Lung microvascular endothelial cell (primary cell): ENCODE data around the gene C9orf50. TPM values are rescaled to one million over a fixed set of nuclear protein-coding genes. Genes with fewer than 3 reads are reported as not detected.
"Not testable (repeated sequence)": the region's sequence is repeated elsewhere in the genome, so short reads cannot be mapped to it uniquely, and the experiment has no call there.

Experiments
- DNase-seq, 2 donors: peaks; one replicate each; pipeline versions ENCODE4 v3.0.0 to v3.0.0-alpha.2; 2010; ENCODE audit warnings: low read depth in 2 of 2
- total RNA-seq: library from RNA; depleted of rRNA; stranded (reverse); fragments of >200 nt; gene quantifications from 2 replicates; pipeline ENCODE4 v1.2.1, GENCODE V29; 2014

C9orf50 gene
- total RNA-seq, 1 donor from 2014 or later = not detected

DNA sequence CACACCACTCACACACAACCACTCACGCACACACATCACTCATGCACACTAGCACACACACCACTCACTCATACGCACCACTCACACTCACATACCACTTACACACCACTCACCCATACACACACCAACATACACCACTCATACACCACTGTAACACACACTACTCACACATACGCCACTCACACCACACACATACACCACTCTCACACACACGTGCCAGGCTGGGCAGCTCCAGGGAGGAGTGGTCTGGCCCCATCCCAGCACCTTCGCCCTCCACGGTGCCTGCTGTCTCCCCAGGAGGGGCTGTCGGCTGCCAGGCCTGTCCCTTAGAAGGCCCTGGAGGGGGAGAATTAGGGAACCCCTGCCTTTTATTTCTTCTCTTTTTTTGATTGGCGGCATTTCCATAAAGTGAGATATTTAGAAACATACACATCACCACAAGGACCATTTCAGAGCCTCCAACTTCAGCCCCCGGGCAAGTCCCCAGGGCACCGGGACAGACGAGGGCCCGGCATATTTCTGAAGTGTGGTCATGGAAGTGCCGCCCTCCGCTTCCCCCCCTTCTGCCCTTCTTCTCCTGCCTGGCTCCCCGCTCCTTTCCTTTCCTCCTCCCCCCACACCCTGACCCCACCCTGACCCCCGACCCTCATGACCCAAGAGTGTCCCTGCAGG lies 27.3 kb upstream of the C9orf50 start:
- DNase-seq = no peak

DNA sequence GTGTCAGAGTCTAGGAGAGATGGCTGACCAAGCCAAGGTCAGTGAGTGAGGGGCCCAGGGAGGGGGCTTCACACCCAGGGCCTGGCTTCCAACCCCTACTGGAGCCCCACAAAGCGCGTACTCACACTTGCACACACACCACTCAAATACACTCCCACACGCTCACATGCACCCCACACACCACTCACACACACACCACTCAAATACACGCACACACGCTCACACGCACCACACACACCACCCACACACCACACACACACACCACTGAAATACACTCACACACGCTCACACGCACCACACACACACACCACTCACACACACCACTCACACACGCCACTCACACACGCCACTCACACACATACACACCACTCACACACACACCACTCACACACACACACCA lies 26.7 kb upstream of the C9orf50 start:
- no peak for DNase-seq

DNA sequence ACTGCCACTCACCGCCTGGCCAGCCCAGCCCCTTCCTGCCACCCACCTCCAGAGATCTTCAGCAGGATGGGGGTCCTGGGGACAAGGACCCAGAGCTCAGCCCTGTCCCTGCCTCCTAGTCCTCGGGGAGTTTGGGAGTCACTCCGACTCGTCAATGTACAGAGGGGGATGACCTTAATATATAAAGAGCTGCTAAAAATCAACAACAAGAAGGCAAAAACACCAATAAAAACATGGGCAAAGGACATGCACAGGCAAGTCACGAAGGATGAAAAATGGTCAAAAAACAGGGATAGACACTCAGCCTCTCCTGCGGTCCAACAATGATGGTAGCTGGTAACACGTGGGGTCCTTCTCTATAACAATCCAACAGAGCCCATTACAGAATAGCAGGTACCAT lies 25.8 kb upstream of the C9orf50 start:
- no peak for DNase-seq

DNA sequence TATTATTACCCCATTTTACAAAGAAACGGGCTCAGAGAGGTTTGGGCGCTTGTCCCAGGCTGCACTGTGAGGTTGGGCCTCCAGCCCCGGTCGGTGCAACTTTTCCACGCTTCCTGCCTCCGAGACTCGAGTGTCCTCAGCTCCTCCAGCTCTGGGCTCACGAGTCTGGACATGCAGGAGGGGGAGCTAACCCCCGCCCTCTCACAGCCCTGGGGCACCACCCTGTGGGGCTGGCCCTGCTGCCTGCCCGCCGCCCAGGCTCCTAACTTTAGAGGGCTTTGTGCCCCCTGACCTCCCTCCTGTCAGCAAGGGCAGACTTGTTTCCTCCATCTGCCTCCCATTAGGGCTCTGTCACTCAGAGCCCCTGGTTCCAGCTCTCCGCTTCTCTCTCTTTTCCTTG lies 25.4 kb upstream of the C9orf50 start:
- DNase-seq = no peak

DNA sequence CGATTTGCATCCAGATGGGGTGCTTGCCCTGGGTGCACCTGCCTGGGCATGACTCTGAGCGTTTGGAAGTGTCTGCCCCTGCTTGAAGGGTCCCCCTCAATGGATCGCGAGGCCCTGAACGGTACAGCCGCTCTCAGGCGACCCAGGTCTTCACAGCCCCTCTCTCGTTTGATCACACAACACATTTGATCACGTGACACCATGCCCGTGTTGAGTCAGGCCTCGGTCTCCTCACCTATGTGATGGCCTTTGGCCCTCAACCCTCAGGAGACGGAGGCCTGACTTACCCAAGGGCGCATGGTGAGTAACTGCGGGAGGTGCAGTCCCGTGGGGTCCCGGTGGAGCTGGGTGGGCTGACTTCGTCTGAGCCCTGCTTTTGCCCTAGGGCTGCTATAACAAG lies 24.0 kb upstream of the C9orf50 start:
- no peak for DNase-seq

DNA sequence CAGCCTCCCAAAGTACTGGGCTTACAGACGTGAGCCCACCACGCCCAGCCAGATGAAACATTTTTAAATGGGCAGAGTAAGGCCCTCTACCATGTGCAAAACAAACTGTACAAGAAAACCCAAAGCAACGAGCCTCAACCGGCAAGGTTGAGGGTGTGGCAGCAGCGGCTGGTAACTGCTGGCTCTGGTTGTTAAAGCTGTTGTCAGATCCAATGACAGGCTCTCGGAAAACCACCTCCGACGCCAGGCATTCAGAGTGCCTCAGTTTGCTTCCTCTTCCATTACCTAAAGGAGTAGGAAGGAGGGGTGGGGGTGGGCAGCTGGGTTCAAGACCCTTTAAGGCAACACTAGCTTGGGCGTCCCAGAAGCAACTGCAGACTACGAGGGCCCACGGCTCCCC lies 23.5 kb upstream of the C9orf50 start:
- no peak for DNase-seq

DNA sequence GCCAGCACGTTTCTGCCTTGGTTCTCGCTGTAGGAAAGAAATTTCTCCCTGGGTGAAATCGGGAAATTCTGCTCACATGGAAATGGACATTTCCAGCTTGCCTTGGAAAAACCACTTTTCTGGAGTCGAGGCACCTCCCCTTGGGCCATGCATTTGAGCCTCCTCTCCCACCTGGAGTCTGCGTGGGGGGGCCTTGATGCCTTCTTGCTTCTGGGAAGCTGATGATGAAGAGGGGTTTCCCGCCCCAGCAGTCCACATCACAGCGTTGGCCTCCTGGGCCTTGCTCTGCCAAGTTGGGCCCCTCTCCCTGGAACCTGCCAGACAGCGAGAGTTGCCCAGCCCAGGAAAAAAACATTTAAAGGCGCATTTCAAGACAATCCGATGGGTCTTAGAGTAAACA lies 22.8 kb upstream of the C9orf50 start:
- DNase-seq = no peak

DNA sequence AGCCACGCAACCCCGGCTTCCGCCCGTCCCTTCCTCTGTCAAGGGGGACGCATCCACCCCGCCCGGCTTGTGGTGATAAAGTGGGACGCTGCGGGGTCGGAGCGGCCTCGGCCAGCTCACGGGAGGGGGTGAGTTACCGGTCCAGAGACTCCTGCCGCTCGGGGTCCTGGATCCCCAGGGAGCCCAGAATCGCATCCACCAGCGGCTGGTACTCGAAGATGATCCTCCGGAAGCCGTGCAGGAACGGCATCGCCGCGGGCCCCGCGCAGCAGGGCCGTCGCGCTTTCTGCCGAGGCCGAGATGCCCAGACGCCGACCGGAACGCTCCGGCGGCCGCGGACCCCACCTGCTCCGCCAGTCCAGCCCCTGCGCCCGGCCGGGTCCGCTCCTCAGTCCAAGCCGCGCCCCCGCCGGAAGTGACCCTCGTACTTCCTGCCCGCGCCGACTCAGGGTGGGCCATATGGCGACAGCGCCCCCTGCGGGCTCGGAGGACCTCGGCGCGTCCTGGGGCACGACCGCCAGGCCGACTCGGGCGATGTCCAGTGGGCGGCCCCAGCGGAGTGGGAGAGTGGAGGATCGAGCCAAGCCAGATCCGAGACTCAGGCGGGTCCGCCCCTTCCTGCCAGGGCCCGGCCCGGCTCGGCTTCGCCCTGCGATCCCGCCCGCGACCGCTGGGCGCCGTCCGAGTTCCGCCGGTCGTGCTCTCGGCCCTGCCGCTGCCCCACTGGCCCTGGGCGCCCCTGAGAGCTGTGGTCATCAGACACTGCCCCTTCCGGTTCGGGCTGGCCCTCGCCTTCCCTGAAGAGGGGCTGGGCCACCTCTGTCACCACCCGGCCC lies 21.1 kb upstream of the C9orf50 start, which contains the start of gene ASB6:
TSS of gene ASB6 (minus strand) at position 402 of the 836 bp plus-strand sequence. CDS start at position 250, 152 bp downstream.
- DNase-seq = peak; percentile 98 to 99

DNA sequence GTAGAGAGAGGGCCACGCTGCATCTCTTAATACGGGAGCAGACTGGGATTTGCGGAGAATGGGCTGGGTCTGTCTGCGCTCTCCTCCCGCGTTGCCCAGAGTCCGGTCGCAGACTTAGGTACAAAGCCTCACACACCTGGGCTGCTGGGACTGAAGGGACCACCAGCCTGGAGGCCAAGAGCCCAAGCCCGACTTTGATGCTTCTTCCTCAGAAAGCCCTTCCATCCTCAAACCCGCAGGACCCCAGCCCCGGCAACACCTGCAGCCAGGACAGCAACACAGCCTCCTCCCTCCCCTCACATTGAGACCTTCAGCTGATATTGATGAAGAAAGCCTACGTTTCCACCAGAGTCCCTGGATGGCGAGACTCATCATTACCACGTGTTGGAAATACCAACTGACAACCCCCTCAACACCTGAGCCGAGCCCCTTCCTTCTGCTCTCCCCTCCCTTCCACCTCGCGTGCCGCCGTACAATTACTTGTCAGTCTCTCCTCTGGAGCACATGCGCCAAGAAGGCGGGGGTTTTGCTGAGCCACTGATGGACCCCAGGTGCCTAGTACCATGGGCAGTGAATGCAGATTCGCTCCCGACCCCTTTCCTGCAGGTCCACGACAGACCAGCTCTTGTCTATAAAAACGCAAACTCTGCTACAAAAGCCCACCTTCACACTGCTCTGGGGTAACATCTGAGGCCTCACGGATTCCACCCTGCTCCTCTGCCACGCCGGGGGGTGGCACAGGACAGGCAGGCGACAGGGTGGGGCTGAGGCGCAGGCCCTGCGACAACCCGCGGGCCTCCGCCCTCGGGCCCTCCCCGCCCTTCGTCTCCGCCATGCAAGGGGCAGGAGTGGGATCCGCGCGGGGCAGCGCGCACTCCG lies 20.2 kb upstream of the C9orf50 start:
- DNase-seq = peak in 1 of 2 donors; percentile 16

DNA sequence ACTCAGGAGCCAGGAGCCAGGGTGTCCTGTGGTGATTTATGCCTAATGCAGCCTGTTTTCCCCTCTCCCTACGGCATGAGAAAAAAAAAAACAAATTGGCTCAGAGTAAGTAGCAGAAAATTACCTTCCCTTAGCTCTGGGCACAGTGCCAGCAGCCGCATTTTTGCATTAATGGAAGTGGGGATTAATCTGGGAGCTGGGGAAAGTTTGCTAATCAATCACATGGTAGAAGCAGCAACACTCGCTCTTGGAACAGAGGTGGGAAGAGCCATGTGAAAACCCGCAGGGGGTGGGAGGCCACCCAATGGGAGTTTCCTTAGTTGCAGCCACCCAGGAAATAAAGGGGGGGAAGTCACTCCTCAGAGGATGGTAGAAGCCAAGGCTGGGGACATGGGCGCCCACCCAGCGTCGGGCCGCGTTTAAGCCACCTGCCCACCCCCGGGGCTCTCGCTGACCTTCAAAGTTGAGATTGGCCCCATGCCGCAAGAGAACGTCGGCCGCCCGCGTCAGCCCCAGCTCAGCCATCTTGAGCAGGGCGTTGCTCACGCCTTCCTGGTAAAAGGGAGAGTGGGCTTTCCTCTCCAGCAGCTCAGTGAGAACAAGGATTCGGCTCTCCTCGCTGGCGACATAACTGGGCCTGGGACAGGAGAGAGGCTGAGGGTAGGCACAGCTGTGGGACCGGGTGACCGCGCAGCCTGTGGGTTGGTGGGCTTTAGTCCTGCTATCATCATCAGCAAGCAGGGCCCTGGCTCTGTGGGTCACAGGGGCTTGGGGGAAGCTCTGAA lies 19.4 kb upstream of the C9orf50 start:
- DNase-seq = peak; percentile 29 to 68

DNA sequence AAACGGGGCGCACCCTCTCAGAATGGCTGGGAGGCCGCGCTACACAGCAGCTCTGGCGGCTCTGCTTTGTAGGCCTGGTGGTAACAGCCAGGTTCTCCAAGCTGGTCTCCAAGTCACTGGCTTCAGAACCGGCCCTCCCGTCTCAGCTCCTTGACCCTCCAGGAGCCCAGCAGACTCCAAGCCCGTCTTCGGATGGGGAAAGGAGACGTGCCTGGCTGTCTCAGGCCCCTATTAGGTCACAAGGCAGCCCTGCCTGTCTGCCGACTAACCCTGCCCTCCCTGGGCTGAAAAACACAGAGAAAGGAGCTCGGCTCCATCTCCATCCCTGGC lies 18.8 kb upstream of the C9orf50 start:
- DNase-seq = no peak

DNA sequence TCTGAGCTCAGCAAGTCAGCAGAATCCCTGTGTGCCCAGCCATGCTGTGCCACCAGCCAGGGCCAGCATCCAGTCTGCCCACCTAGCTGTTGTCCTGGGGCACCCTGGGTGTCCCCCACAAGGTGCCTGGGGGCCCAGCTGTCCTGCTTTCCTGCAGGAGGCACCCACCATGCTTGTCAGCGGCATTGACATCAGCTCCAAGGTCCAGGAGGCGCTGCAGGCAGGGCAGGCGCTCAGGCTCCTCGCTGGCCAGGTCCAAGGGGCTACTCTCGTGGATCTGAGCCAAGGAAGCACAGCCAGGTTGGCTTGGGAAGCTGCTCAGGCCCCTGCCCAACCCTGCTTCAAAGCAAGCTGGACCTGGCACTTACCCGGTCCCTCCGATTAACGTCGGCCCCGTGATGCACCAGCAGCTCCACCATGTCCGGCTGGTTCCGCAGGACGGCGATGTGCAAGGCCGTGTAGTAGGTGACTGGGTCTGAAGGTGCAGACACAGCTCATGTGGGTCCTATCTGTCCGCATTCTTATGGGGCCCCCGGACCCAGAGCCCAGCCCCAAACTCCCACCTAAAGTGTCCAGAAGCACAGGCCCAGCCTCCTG lies 18.2 kb upstream of the C9orf50 start:
- DNase-seq = no peak

DNA sequence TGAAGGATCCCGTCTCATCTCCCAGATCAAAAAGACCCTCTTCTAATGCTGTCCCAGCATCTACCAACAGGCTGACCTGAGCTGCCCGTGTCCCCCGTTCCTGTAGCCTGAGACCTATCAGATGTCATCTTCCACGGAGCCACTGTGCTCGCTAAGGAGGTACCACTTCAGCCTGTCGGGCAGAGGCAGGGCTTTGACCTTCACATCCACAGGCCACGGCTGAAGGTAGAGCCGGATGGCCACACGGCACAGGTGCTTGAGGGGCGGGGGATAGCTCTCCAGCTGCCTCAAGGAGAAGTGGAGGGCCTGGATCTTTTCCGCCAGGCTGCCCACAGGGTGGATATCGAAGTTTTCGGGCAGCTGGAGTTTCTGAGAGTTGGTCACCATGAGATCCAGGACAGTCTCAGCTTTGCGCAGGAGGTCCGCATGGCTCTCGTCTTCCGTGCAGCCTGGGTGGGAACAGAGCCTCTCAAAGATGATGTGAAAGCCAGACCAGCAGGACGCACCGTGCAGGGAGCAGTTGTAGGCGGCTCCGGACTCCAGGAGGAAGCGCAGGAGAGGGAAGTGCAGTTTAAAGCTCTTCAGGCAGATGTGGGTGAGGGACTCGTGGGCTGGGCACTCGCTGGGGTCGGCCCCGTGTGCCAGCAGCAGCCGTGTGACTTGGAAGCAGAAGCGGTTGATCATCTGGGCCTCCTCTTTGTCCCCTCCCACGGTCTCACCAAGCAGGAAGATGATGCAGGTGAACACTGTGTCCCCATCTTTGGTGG lies 17.0 kb upstream of the C9orf50 start:
- no peak for DNase-seq

DNA sequence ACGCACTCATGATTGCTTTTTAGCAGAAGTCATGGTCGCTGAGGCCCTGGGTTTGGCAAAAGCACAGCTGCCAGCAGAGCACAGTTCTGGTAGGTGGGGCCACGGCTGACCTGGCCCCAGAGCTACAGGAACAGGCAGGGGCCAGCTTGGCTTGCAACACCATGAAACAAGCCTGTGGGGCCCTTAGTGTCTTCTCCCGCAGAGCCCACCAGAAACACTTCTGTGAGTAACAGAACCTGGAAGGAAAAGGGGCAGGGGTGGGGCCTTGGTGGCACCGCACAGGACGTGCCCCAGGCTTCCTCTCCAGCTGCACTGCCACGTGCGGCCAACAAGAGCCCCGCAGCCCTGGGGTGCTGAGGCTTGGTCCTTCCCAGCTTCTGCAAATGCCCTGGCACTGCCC lies 16.2 kb upstream of the C9orf50 start:
- no peak for DNase-seq

DNA sequence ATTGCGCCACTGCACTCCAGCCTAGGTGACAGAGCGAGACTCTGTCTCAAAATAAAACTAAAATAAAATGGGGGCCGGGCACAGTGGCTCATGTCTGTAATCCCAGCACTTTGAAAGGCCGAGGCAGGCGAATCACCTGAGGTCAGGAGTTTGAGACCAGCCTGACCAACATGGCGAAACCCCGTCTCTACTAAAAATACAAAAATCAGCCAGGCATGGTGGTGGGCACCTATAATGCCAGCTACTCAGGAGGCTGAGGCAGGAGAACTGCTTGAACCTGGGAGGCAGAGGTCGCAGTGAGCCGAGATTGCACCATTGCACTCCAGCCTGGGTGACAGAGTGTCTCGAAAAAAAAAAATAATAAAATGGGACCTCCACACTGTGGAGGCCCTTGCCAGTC lies 15.4 kb upstream of the C9orf50 start:
- DNase-seq = not testable (repeated sequence)

DNA sequence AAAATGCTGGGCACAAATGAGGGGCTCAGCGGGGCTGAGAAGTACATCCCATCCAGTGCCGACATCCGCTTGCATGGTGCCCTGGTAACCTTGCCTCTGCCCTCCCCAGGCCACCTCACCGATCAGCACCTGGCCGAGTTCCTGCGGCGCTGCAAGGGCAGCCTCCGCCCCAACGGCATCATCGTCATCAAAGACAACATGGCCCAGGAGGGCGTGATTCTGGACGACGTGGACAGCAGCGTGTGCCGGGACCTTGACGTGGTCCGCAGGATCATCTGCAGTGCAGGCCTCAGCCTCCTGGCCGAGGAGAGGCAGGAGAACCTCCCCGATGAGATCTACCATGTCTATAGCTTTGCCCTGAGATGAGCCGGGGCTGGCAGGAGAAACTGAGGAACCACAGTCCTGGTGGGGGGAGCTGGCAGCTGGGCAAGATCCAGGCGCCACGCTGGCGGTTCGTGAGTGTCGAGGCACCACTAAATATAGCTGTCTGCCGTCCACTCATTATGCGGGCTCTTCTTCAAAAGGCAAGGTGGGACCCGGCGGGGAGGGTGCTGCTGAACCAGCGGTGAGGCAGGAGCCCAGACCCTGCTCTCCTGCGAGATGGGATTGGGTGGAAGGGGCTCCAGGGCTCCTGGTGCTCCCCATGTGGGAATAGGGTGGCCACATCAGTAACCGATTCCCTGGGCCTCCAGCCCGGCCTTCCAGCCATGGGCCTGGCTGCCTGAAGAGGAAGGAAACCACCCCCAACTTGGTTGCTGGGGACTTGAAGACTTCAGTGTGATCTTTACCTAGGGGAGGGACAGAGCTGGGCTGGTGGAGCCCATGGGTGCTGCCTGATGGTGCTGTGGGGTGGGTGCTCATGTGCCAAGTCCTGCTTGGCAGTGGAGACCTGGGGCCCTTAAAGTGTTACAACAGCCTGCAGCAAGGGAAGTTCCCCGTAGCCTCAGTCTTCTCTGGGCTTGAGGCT lies 14.5 kb upstream of the C9orf50 start:
- no peak for DNase-seq

DNA sequence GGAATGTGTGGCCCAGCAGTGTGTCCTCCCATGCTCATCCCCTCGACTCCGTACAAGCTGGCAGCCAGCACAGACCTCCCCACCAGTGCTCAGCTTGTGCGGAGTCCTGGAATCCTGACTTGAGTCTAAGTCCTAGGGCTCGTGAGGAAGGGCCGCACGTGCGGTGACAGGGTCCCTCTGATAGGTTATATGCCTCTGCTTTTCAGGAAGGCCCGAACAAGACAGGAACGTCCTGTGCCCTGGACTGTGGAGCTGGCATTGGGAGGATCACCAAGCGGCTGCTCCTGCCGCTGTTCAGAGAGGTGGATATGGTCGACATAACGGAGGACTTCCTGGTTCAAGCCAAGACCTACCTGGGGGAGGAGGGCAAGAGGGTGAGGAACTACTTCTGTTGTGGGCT lies 12.9 kb upstream of the C9orf50 start:
- DNase-seq = no peak

DNA sequence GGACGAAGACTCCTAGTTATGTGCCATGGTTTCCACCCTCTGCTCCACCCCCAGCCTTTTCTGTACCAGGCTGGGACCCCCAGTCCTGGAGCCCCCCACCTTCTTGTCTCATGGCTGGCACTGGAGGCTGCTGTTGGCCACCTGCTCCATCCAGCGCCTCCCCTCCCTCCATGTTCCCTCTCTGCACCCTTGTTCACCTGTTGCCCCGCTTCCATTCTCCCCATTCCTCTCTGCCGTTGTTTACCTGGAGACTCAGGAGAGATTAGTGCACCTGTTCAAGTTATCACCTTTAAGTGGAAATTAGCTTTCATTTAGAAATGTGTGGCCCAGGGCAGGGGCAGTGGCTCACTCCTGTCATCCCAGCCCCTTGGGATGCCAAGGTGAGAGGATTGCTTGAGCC lies 12.3 kb upstream of the C9orf50 start:
- DNase-seq = no peak

DNA sequence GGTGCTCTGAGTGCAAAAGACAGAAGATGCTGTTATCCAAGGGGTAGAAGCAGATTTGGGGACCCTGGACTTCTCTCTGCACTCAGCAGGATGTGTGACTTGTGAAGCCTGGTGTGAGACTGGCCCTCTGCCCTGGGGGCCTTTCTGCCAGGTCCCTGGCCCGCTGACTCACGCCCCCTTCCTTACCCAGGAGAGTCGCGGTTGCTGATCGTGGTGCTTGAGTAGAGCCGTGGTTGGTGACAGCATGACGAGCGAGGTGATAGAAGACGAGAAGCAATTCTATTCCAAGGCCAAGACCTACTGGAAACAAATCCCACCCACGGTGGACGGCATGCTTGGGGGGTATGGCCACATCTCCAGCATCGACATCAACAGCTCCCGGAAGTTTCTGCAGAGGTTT lies 11.6 kb upstream of the C9orf50 start:
- no peak for DNase-seq
